ENCODE results near the gene SAMM50. TPM values are rescaled to one million over a fixed set of nuclear protein-coding genes. Genes with fewer than 3 reads are reported as not detected.

Gene SAMM50
- total RNA-seq, 4 donors from 2014 or later, result 23.2 to 36.0 (median 32.3) TPM

DNA sequence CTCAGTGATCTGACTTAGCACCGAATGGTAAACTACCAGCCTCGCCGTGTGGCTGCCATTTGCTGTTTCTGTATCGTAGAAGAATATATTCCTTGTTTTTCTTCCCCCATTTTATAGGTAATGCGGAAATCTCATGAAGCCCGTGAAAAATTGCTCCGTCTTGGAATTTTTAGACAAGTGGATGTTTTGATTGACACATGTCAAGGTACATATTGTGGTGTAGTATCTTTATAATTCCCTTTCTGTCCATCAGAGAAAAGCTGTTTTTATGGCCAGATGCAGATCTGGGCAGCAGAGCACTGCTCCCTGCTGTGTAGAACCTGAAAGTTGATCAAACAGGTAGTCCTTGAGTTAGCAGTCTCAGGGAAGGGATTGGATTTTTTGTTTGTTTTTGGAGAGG, 13.4 kb downstream of the SAMM50 start:
- no peak for TF ChIP-seq CTCF (IDR thresholded peaks at IDR 0.05)
- no peak for TF ChIP-seq POLR2A (IDR thresholded peaks at IDR 0.05)
- DNase-seq (ENCODE audit: low spot score in 2 of 2), result no peak
- WGBS, 2 donors, result 94 to 95% methylated on average over 7 of the region's 7 CpGs
- intact Hi-C loops (cut with DNase I; ENCODE audit: low total_unique reads), result no loop called here
- no peak overlapping the region for H3K4me3 ChIP-seq (ENCODE audit: low read depth, poor library complexity, severe bottlenecking)

GRCh38 chr22:43969021-43969878, 14.0 kb downstream of the SAMM50 start:
- WGBS, 2 donors, result 91% methylated on average over 19 of the region's 19 CpGs
- TF ChIP-seq CTCF (IDR thresholded peaks at IDR 0.05) (no peak), POLR2A (IDR thresholded peaks at IDR 0.05) (no peak)
- no peak overlapping the region for H3K4me3 ChIP-seq (ENCODE audit: low read depth, poor library complexity, severe bottlenecking)
- peak in 1 of 2 donors; percentile 67 for DNase-seq (ENCODE audit: low spot score in 2 of 2)
- intact Hi-C loops (cut with DNase I; ENCODE audit: low total_unique reads), result no loop called here

- no peak overlapping the region for H3K4me3 ChIP-seq (ENCODE audit: low read depth, poor library complexity, severe bottlenecking)
- DNase-seq (ENCODE audit: low spot score in 2 of 2), result peak in 1 of 2 donors; percentile 43
- no peak for TF ChIP-seq POLR2A (IDR thresholded peaks at IDR 0.05)
- no peak for TF ChIP-seq CTCF (IDR thresholded peaks at IDR 0.05)
- intact Hi-C loops (cut with DNase I; ENCODE audit: low total_unique reads), result no loop called here
- 86 to 89% methylated on average over 8 of the region's 8 CpGs for WGBS, 2 donors
These were observed 14.9 kb downstream of the SAMM50 start for GRCh38 chr22:43969989-43970755.

- 88 to 93% methylated on average over 8 of the region's 8 CpGs for WGBS, 2 donors
- TF ChIP-seq CTCF (IDR thresholded peaks at IDR 0.05) (no peak), POLR2A (IDR thresholded peaks at IDR 0.05) (no peak)
- H3K4me3 ChIP-seq (ENCODE audit: low read depth, poor library complexity, severe bottlenecking), result no peak overlapping the region
- peak in 1 of 2 donors; percentile 76 for DNase-seq (ENCODE audit: low spot score in 2 of 2)
- intact Hi-C loops (cut with DNase I; ENCODE audit: low total_unique reads), result no loop called here
These were observed 15.9 kb downstream of the SAMM50 start for GRCh38 chr22:43971112-43971511.

- TF ChIP-seq POLR2A (IDR thresholded peaks at IDR 0.05) (no peak), CTCF (IDR thresholded peaks at IDR 0.05) (no peak)
- DNase-seq (ENCODE audit: low spot score in 2 of 2), result peak in 1 of 2 donors; percentile 17
- WGBS, 2 donors, result 90 to 91% methylated on average over 10 of the region's 10 CpGs
- H3K4me3 ChIP-seq (ENCODE audit: low read depth, poor library complexity, severe bottlenecking), result no peak overlapping the region
- intact Hi-C loops (cut with DNase I; ENCODE audit: low total_unique reads), result no loop called here
These were observed 17.8 kb downstream of the SAMM50 start for GRCh38 chr22:43972931-43973462.

Measured in lower leg skin (tissue), 4 donors.